ENCODE measurements around the gene BIN1.

DNA sequence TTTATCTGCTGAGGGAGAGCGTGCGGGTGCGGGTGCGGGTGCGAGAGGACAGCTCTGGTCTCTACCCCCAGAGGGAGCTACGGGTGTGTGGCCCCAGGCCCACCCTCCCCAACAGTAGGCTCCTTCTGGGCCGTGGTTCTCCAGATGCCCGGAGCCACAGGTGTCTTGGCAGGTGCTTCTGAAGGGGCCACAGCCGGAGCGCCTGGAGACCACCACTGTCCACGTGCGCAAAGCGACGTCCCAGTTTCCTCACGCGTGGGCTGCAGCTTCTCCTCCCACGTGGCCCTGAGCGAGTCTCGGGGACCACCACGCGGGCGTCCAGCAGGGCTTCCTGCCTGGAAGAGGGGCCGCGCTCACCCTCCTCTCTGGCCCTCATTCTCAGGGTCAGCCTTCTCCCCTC, 90.6 kb downstream of the BIN1 start:
- TF ChIP-seq, protein P1, sequence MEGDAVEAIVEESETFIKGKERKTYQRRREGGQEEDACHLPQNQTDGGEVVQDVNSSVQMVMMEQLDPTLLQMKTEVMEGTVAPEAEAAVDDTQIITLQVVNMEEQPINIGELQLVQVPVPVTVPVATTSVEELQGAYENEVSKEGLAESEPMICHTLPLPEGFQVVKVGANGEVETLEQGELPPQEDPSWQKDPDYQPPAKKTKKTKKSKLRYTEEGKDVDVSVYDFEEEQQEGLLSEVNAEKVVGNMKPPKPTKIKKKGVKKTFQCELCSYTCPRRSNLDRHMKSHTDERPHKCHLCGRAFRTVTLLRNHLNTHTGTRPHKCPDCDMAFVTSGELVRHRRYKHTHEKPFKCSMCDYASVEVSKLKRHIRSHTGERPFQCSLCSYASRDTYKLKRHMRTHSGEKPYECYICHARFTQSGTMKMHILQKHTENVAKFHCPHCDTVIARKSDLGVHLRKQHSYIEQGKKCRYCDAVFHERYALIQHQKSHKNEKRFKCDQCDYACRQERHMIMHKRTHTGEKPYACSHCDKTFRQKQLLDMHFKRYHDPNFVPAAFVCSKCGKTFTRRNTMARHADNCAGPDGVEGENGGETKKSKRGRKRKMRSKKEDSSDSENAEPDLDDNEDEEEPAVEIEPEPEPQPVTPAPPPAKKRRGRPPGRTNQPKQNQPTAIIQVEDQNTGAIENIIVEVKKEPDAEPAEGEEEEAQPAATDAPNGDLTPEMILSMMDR (conservative IDR thresholded peaks at IDR 0.05; ENCODE audit: low read depth, low read length) = no peak
- TF ChIP-seq EZH2 (IDR thresholded peaks at IDR 0.05; ENCODE audit: low read length, unreplicated experiment) = no peak
